ENCODE data around the gene SPINK5. TPM values are rescaled to one million over a fixed set of nuclear protein-coding genes. Genes with fewer than 3 reads are reported as not detected.

Gene SPINK5
- total and polyA plus RNA-seq, 4 donors: 4.2 to 9.6 (median 6.1) TPM

- DNase-seq: no peak
- no peak for TF ChIP-seq CTCF (IDR thresholded peaks at IDR 0.05; ENCODE audit: control extremely low read depth, extremely low read depth)
- H3K9me3 ChIP-seq (ENCODE audit: control insufficient read depth in 4 of 4, insufficient read depth in 3 of 4, low read length in 3 of 4): no peaks in the 10 kb centered on the region
- ATAC-seq (ENCODE audit: insufficient read depth, low FRiP score): no peak
- no peaks in the 10 kb centered on the region for H3K27me3 ChIP-seq (ENCODE audit: control insufficient read depth in 3 of 3, insufficient read depth in 3 of 3, low read length in 2 of 3)
- no peak overlapping the region for H3K4me3 ChIP-seq
- no peaks in the 10 kb centered on the region for H3K4me1 ChIP-seq (ENCODE audit: control insufficient read depth in 5 of 5, insufficient read depth in 5 of 5, low read length in 5 of 5)
- WGBS, 2 donors: 62 to 82% methylated on average over 3 of the region's 3 CpGs
- H3K9ac ChIP-seq (ENCODE audit: insufficient read depth in 1 of 2, low read length in 2 of 2): no peak overlapping the region
- H3K36me3 ChIP-seq (ENCODE audit: control insufficient read depth in 4 of 4, insufficient read depth in 4 of 4, low read length in 4 of 4): no peaks in the 10 kb centered on the region
- H3K27ac ChIP-seq (ENCODE audit: low read depth in 1 of 2, low read length in 1 of 2): no peak overlapping the region
Measured at GRCh38 chr5:148027505-148027904, 36.3 kb upstream of the SPINK5 start.

DNA sequence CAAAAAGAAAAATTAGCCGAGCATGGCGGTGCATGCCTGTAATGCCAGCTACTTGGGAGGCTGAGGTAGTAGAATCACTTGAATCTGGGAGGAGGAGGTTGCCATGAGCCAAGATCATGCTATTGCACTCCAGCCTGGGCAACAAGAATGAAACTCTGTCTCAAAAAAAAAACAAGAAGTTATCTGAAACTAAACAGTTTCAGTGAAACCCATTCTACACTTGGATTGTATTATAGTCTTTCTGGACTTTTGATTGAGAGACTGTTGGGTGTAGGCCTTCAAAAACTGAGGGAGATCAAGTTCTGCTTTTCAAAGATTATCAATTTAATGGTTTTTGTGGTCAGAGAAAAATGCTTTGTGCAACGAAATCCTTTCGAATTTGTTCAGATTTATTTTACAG is 34.6 kb upstream of the SPINK5 start:
- ATAC-seq (ENCODE audit: insufficient read depth, low FRiP score) (no peak), DNase-seq (no peak)
- WGBS, 2 donors: 83 to 86% methylated on average over 4 of the region's 4 CpGs

GRCh38 chr5:148033134-148033533 is 30.6 kb upstream of the SPINK5 start:
- Histone ChIP-seq H3K36me3 (ENCODE audit: control insufficient read depth in 4 of 4, insufficient read depth in 4 of 4, low read length in 4 of 4) (no peaks in the 10 kb centered on the region), H3K4me3 (no peak overlapping the region), H3K27me3 (ENCODE audit: control insufficient read depth in 3 of 3, insufficient read depth in 3 of 3, low read length in 2 of 3) (no peaks in the 10 kb centered on the region), H3K4me1 (ENCODE audit: control insufficient read depth in 5 of 5, insufficient read depth in 5 of 5, low read length in 5 of 5) (no peaks in the 10 kb centered on the region), H3K9ac (ENCODE audit: insufficient read depth in 1 of 2, low read length in 2 of 2) (no peak overlapping the region), H3K9me3 (ENCODE audit: control insufficient read depth in 4 of 4, insufficient read depth in 3 of 4, low read length in 3 of 4) (no peaks in the 10 kb centered on the region), H3K27ac (ENCODE audit: low read depth in 1 of 2, low read length in 1 of 2) (no peak overlapping the region)
- ATAC-seq (ENCODE audit: insufficient read depth, low FRiP score) (no peak), DNase-seq (no peak)
- no peak for TF ChIP-seq CTCF (IDR thresholded peaks at IDR 0.05; ENCODE audit: control extremely low read depth, extremely low read depth)
- 85 to 88% methylated on average over 1 of the region's 1 CpG for WGBS, 2 donors

More for the DNA sequence above, 34.6 kb upstream of the SPINK5 start:
- Histone ChIP-seq H3K27ac (ENCODE audit: low read depth in 1 of 2, low read length in 1 of 2) (no peak overlapping the region), H3K4me3 (no peak overlapping the region), H3K36me3 (ENCODE audit: control insufficient read depth in 4 of 4, insufficient read depth in 4 of 4, low read length in 4 of 4) (no peaks in the 10 kb centered on the region), H3K9ac (ENCODE audit: insufficient read depth in 1 of 2, low read length in 2 of 2) (no peak overlapping the region), H3K27me3 (ENCODE audit: control insufficient read depth in 3 of 3, insufficient read depth in 3 of 3, low read length in 2 of 3) (no peaks in the 10 kb centered on the region), H3K9me3 (ENCODE audit: control insufficient read depth in 4 of 4, insufficient read depth in 3 of 4, low read length in 3 of 4) (no peaks in the 10 kb centered on the region), H3K4me1 (ENCODE audit: control insufficient read depth in 5 of 5, insufficient read depth in 5 of 5, low read length in 5 of 5) (no peaks in the 10 kb centered on the region)
- no peak for TF ChIP-seq CTCF (IDR thresholded peaks at IDR 0.05; ENCODE audit: control extremely low read depth, extremely low read depth)

DNA sequence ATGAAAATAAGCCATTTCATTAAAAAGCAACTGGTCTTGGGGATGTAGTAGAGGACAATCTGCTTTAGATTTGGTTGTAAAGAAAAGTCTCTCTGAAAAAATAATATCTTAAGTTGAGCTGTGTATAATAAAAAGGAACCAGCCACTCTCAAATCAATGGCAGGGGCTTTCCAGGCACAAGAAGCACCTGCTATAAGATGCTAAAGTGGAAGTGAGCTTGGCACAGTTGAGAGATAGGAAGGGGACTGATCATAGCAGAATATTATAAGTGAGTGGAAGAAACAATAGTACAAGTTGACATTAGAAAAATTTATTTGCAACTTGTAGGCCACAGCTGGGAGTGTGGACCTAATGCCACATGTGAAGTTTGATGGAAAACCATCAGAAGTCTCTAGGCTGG is 28.1 kb upstream of the SPINK5 start:
- no peak overlapping the region for H3K9ac ChIP-seq (ENCODE audit: insufficient read depth in 1 of 2, low read length in 2 of 2)
- H3K36me3 ChIP-seq (ENCODE audit: control insufficient read depth in 4 of 4, insufficient read depth in 4 of 4, low read length in 4 of 4): no peaks in the 10 kb centered on the region
- no peak for DNase-seq
- no peak for TF ChIP-seq CTCF (IDR thresholded peaks at IDR 0.05; ENCODE audit: control extremely low read depth, extremely low read depth)
- no peak overlapping the region for H3K27ac ChIP-seq (ENCODE audit: low read depth in 1 of 2, low read length in 1 of 2)
- no peak overlapping the region for H3K4me3 ChIP-seq
- no peak for ATAC-seq (ENCODE audit: insufficient read depth, low FRiP score)
- no peaks in the 10 kb centered on the region for H3K4me1 ChIP-seq (ENCODE audit: control insufficient read depth in 5 of 5, insufficient read depth in 5 of 5, low read length in 5 of 5)
- no peaks in the 10 kb centered on the region for H3K27me3 ChIP-seq (ENCODE audit: control insufficient read depth in 3 of 3, insufficient read depth in 3 of 3, low read length in 2 of 3)
- H3K9me3 ChIP-seq (ENCODE audit: control insufficient read depth in 4 of 4, insufficient read depth in 3 of 4, low read length in 3 of 4): no peaks in the 10 kb centered on the region
